ENCODE results near the gene COMP.

COMP gene

GRCh38 chr19:18804139-18804601 lies 13.1 kb upstream of the COMP start:
- DNase-seq (ENCODE audit: low spot score) (no peak), ATAC-seq (ENCODE audit: low read depth) (no peak)
- Histone ChIP-seq H3K36me3 (ENCODE audit: low read depth) (no peaks in the 10 kb centered on the region), H3K27ac (ENCODE audit: poor library complexity, severe bottlenecking) (no peak overlapping the region), H3K4me1 (ENCODE audit: insufficient read depth, poor library complexity, severe bottlenecking) (peaks cover 2% of the 10 kb centered on the region), H3K9me3 (ENCODE audit: severe bottlenecking) (no peaks in the 10 kb centered on the region), H3K4me3 (ENCODE audit: severe bottlenecking) (no peak overlapping the region), H3K27me3 (ENCODE audit: insufficient read depth, poor library complexity, severe bottlenecking) (no peaks in the 10 kb centered on the region)
- no peak for TF ChIP-seq CTCF (IDR thresholded peaks at IDR 0.05; ENCODE audit: poor library complexity, severe bottlenecking)

GRCh38 chr19:18803550-18804138 lies 12.5 kb upstream of the COMP start:
- no peaks in the 10 kb centered on the region for H3K4me1 ChIP-seq (ENCODE audit: insufficient read depth, poor library complexity, severe bottlenecking)
- H3K9me3 ChIP-seq (ENCODE audit: severe bottlenecking): no peaks in the 10 kb centered on the region
- ATAC-seq (ENCODE audit: low read depth) (no peak), DNase-seq (ENCODE audit: low spot score) (no peak)
- no peak overlapping the region for H3K4me3 ChIP-seq (ENCODE audit: severe bottlenecking)
- TF ChIP-seq CTCF (IDR thresholded peaks at IDR 0.05; ENCODE audit: poor library complexity, severe bottlenecking): no peak
- no peak overlapping the region for H3K27ac ChIP-seq (ENCODE audit: poor library complexity, severe bottlenecking)
- no peaks in the 10 kb centered on the region for H3K36me3 ChIP-seq (ENCODE audit: low read depth)
- no peaks in the 10 kb centered on the region for H3K27me3 ChIP-seq (ENCODE audit: insufficient read depth, poor library complexity, severe bottlenecking)

- no peak overlapping the region for H3K4me3 ChIP-seq (ENCODE audit: severe bottlenecking)
- ATAC-seq (ENCODE audit: low read depth): no peak
- no peaks in the 10 kb centered on the region for H3K4me1 ChIP-seq (ENCODE audit: insufficient read depth, poor library complexity, severe bottlenecking)
- H3K36me3 ChIP-seq (ENCODE audit: low read depth): no peaks in the 10 kb centered on the region
- DNase-seq (ENCODE audit: low spot score): no peak
- H3K27ac ChIP-seq (ENCODE audit: poor library complexity, severe bottlenecking): no peak overlapping the region
- no peaks in the 10 kb centered on the region for H3K27me3 ChIP-seq (ENCODE audit: insufficient read depth, poor library complexity, severe bottlenecking)
- no peaks in the 10 kb centered on the region for H3K9me3 ChIP-seq (ENCODE audit: severe bottlenecking)
- TF ChIP-seq CTCF (IDR thresholded peaks at IDR 0.05; ENCODE audit: poor library complexity, severe bottlenecking): no peak
These were observed 11.2 kb upstream of the COMP start for GRCh38 chr19:18802354-18802753.

GRCh38 chr19:18800636-18801035 lies 9.5 kb upstream of the COMP start:
- H3K4me3 ChIP-seq (ENCODE audit: severe bottlenecking): no peak overlapping the region
- no peak for DNase-seq (ENCODE audit: low spot score)

More at GRCh38 chr19:18800636-18801035, 9.5 kb upstream of the COMP start:
- H3K27ac ChIP-seq (ENCODE audit: poor library complexity, severe bottlenecking): no peak overlapping the region
- no peaks in the 10 kb centered on the region for H3K9me3 ChIP-seq (ENCODE audit: severe bottlenecking)
- no peaks in the 10 kb centered on the region for H3K4me1 ChIP-seq (ENCODE audit: insufficient read depth, poor library complexity, severe bottlenecking)
- no peaks in the 10 kb centered on the region for H3K36me3 ChIP-seq (ENCODE audit: low read depth)
- no peak for TF ChIP-seq CTCF (IDR thresholded peaks at IDR 0.05; ENCODE audit: poor library complexity, severe bottlenecking)
- ATAC-seq (ENCODE audit: low read depth): no peak; the same call in 2 of the 3 replicates
- H3K27me3 ChIP-seq (ENCODE audit: insufficient read depth, poor library complexity, severe bottlenecking): no peaks in the 10 kb centered on the region
